Measurements from ENCODE around the gene EML5.
A peak's percentile ranks its signal among the peaks of the same experiment; 100 is the strongest.

EML5 gene

DNA sequence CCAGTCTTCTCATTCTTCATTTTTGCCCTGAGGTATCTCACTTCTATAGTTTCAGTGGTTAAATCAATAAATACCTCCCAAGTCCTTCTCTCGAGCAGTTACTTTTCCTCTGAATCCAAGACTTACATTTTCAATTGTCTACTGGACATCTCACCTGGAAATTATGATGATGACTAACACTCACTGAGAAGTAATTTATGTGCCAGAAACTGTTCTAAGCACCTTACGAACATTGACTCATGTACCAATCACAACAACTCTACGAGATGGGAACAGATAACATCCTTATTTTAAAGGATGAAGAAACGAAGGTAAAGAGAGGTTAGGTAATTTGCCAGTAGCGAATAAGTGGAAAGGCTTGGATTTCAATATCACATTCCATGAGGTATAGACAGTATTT is 94.1 kb downstream of the EML5 start:
- DNase-seq = no peak

DNA sequence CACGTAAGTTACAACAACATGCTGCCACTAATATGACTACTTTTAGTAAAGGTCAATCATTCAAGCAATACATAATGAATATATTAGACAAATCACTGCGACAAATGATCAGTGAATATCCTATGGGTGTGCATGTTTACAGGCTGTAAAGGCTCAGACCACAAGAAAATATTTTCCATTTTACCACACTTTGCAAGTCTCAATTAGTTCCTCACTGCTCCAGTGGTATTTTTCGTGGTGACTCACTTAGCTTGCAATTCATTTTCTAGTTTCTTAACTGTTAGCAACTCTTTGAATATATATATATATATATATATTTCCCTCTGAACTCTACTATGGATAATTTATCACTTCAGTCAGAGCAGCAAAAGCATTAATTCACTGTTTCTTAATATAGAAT is 96.9 kb downstream of the EML5 start:
- DNase-seq = no peak

DNA sequence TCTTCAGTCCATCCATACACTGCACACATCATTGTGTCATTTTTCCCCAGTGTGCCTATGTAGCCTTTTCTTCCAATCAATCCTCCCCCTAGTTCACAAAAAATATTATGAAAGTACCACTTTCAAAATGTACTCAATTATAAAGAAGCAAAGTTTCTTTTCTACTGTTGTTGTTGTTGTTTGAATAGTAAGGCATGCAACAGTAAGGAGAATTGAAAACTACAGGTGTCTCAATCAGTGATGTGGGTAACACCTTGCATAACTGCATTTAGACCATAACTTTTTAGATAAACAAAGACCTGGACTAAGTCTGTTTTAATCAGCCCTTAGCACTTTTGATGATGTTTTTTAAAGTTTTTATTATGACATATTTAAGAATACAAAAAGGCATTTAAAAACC is 104.4 kb downstream of the EML5 start:
- no peak for DNase-seq

DNA sequence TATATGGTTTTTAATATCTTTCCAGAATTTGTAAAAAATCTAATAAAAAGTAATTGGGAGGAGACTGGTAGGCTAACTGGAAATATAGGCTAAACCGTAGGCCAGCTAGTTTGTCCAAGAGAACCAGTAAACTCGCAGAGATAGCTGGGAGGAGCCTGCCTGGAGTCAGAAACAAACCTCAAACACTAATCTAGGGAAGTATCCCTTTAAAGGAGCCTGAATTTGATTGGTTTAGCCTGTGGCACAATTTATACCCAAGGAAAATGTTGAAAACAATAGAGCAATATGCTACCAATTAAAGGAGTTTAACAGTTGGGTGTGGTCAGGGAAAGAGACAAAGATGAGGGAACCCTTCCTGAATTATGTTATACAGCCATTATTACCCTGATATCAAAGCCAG is 109.6 kb downstream of the EML5 start:
- DNase-seq = no peak

DNA sequence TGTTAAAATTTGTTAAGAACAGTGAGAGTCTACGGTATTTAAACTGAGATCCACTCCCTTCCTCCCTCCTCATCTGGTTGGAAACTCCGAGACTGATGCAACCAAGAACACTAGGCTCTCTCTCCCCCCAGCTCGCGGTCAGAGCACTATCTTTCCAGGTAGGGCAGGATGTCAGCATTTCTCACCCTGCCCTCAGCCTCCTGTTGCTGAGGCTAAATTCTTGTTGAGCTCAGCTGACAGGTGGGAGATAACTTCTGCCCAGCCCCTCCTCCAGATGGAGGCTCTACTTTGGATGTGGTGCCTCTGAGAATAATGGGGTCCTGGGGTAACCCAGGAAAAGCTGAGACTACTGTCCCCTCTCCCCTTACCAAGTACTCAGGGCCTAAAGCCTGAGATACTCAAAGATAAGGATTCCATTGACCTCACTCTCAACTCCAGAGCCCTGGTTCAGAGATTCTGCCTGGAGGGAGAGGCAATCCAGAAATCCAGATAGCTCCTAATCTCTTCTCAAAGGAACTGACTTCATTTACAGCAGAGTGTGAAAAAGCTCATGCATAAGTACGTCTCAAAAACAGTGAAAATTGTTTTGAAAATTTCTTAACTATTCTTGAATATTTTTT is 110.1 kb downstream of the EML5 start:
- no peak for DNase-seq

DNA sequence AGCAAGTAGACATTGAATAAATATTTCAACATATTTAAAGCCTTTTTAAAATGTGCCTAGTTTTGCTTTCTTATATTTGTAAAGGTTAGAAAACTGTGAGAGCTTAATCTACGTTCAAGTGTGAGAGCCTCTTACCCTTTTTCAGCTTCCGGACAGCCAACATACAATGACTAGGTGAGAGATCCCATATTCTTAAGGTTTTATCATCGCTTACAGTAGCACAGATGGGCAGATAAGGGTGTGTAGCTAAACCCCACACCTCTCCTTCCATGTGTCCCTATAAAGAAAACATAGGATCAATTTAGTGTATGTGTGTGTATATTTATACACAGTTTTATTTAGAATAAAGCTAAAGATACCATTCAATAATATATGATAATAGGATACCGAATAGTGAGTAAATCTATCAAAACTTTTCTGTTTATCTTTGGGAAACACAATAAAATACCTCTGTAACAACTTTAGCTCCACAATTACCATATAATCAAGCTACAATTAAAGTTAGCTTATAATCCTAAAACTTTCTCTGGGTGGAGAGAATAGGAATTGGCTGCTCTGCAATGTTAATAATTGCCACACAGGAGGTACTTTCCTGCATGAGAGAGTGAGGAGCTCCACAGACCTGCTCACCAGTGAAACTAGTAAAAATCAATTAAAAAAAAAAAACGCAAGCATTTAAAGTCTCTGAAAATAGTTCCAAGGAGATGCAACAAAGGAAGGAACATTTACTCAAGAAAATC is 110.8 kb downstream of the EML5 start:
- no peak for DNase-seq

DNA sequence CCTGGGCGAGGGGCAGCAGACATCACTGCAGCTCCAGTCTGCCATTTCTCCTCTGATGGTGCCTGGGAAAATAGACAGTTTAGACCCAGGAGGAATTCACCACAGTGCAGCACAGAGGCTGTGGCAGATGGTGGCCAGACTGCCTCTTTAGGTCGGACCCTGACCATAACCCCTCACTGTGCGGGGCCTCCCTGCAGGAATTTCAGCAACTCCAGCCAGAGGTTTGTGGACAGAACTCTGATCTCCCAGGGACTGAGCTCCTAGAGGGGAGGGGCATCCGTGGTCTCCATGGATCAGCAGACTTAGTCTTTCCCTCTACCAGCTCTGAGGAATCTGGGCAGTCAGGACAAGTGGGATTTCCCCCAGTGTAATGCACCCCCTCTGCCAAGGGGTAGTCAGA is 123.4 kb downstream of the EML5 start:
- no peak for DNase-seq

DNA sequence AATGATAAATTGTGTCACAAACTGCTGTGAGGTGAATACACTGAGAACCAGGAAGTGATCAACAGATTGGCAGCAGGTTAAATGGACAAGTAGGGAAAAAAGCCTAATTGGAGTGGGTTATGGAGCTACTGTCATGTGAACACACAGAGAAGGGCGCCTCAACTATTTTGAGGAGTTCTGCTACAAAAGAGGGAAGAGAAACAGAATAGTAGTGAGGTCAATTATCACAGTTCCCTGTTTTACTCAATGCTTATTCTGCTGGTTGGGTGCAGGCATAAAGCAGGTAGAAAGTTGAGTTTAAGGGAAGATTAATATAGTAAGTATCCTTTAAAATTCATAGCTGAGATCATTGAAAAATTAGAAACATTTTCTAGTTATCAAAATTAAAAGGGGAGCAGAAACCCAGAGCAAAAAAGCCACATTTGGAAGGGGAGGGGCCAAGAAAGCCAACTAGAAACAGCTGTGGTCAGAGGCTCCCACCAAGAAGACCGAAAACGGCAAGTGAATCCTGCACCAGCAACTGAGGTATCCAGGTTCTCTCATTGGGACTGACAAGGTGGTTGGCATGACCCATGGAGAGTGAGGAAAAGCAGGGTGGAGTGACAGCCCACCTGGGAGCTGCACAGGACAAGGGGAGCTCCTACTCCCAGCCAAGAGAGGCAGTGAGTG is 124.2 kb downstream of the EML5 start:
- DNase-seq = no peak

DNA sequence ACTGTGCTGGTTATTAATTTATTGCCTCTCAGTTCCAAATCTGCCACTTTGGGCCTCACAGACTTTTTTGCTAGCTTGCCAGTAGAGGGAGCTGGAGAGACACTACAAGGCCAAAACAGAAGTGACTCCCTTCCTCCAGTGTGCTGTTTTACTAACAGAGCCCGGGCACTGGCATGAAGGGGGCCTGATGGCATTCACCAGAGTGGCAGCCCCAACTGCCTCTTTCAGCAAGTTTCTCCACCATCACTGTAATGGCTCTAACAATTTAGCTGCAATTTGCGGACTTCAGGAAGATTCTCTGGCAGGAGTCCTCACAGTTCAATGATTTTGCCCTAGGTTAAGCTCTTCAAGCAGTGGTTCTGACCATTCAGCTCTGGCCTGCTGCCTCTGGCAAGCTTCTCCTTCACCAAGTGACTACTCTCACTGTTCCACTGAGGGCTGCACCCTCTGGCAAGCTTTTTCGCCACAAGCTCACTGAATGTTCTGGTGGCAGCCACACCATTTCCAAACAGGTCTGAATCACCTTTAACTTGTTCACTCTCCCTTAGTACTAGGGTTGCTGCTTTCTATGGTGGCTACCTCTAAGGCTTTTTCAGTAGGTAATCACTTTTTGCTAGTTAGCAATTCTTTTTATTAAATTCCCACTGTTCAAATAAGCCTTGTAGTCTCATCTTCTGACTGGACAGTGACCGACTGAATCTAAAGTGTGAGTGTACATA is 125.0 kb downstream of the EML5 start:
- DNase-seq = peak; percentile 45

DNA sequence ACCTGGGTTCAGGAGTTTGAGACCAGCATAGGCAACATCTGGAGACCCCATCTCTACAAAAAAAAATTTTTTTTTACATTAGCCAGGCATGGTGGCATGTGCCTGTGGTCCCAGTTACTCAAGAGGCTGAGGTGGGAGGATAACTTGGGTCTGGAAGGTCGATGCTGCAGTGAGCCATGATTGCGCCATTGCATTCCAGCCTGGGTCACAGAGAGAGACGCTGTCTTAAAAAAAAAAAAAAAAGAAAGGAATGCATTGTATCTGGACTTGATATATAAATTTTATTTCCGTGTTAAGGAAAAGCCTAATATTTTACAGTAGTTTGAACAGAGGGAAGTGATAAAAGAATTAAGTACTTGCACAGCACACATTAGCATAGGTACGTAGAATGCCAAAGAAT is 132.7 kb downstream of the EML5 start:
- no peak for DNase-seq

DNA sequence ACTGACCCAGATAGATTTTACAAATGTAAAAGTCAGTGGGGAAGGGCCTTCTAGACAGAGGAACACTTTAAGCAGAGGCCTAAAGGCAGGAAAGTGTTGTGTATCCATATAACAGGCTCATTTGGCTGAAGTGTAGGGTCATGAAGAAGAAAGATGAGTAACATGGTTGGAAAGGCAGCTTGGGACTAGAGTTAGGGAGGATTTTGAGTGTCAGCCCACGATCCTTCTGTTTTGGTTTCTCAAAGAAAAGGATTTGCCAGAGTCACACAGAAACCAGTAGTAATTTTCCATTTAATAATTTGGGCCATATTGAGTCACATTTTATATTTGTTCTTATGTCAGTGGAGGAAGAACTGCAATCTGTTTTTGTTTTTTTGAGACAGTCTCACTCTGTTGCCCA is 153.5 kb downstream of the EML5 start:
- no peak for DNase-seq

DNA sequence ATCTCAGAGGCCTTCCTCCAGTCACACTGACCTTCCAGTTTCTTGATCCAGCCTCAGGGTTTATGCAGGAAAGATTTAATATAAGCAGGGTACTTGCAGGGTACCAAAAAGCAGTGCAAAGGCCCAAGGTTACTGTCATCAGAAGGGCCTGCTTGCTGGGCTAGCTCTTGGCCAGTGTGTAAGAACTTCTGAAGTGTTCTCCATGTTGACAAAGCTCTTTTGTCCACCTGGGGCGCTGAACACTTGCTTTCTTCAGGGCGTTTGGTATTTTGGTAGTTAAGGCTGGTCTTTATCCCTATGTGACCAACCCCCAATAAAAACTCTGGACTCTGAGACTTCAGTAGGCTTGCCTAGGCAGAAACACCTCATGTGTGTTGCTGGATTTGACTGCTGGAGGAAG is 160.2 kb downstream of the EML5 start:
- no peak for DNase-seq

DNA sequence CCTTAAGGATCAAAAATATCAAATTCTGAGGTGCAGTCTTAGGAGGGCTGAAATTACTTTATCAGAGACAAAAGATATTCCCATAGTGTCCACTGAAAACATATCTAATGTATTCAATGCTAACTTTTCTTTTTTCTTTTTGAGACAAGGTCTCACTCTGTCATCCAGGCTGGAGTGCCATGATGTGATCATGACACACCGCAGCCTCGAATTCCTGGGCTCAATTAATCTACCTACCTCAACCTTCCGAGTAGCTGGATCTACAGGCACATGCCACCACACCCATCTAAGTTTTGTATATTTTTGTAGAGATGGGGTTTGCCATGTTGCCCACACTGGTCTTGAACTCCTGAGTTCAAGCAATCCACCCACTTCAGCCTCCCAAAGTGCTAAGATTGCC is 161.7 kb downstream of the EML5 start:
- no peak for DNase-seq

DNA sequence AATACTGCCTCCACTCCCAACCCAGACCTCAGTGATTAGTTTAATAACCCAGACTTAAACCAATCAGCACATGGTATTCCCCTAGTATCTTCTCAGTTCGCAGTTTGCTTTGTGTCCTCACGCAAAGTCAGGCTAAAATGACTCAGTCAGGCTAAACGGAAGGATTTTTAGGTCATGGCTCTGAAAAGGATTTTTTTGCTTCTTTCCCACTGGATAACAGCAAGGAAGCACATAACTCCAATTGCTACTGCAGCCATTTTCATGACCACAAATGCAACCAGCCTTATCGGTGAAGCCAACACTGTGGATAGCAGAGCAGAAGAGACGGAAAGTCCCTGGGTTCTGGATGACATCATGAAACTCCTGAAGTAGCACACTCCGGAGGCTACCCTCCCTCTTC is 162.2 kb downstream of the EML5 start:
- DNase-seq = no peak

DNA sequence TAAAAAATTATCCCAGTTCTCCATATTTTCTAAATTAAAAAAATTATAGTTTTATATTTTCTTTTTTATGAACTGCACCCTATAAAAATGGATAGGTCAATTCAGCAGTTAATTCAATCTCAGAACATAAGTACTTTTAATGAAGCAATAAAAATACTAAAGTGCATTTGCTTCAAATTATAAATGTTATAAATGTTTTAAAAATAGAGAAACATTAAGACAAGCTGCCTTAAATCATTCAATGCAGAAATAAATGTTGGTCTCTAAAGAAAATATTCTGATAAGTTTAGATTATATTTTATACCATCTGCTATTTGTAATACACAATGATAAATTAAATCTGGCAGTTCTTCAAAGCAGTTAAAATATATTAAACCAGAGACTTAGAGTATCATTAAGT is 164.3 kb downstream of the EML5 start:
- no peak for DNase-seq

DNA sequence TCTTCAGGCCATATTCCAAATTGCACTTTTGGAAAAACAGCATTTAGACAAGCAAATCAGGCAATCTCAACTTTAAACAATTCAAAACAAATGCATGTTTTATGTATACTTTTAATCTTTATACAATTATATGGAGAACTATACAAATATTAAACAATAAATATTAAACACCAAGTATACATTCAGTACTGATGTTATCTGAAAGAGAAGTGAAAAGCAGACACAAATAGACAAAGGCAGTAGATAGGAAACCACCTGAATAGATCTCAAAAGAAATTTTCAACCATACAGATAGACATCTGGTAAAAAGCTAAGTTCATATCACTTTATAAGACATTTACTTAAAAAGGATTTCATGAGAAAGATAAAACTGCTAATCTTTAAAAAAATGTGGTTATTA is 164.7 kb downstream of the EML5 start:
- no peak for DNase-seq

DNA sequence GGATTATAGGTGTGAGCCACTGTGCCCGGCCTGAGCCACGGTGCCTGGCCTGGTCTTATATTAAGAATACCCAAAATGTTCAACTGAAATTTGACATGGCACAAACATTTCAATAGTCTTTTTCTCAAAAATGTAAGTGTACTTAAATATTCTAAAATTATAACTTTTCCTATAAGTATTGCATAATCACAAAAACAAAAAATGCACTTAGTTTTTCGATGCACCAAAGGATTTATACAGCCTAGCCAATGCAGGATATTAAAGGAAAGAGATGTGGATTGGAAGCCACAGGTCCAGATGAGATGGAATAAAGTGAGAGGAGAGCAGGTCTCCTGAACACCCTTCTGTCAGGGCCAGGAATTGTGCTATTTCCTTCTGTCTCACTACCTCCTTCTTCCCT is 167.1 kb downstream of the EML5 start:
- no peak for DNase-seq

DNA sequence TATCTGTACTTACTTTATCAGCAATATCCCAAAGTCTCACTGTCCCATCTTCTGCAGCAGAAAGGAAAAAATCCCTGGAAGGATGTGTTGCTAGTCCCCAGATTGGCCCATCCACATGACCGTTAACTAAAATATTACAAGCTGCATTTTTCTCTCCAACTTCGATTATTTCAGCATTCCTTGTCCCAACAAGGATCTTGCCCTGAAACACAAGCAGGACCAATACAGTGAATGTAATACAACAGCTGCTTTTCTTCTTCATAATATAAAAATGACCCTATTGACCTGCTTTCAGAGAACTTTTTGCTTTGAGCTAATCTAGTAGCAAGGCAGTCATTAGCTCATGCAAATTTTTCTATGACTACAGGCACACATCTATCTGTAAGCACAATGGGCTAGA is 171.7 kb downstream of the EML5 start:
- no peak for DNase-seq

DNA sequence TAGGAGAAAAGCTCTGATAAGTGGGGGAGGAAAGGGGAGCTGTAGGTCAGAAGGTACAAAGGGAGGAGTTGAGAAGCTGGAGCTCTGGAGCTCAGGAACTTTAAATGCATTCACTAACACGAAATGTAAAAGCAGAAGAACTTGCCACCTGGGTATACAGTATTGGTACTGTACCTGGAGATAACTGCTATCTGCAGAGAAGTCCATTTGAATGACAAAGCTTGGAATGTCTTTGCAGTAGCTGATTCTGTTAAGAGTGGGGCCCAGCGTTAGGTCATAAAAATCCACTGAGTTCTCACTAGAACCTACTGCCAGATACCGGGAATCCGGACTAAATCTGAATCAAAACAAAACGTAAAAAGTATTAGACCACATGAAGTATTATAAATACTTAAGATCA is 174.3 kb downstream of the EML5 start:
- DNase-seq = no peak

DNA sequence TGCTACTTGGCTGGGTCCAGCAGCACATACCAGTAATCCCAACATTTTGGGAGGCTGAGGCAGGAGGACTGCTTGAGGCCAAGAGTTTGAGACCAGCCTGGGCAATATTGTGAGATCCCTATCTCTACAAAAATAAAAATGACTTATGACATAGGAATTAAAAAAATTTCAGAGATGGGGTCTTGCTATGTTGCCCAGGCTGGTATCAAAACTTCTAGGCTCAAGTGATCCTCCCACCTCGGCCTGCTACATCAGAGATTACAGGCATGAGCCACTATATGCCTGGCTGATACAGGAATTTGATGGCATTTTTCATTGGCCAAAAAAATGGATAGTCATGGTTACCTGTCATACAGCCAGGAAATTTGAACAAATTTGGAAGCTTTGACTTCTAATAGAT is 175.3 kb downstream of the EML5 start:
- DNase-seq = no peak

DNA sequence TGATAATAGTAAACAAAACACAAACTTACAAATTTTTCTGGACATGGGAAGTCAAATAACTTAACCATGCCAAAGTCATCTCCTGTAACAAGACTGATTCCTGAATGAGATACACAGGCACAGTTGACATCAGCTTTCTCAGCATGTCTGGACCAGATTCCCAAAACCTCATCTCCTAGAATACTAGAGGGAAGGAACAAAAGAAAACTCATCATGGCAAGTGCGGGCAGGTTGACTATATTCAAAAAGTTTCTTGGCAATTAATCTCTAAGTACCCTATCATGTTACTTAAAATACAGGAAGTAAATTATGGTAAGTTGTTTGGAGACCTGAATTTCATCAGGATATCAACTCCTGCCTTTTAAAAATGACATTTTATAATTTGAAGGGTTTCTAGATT is 176.1 kb downstream of the EML5 start:
- DNase-seq = no peak

DNA sequence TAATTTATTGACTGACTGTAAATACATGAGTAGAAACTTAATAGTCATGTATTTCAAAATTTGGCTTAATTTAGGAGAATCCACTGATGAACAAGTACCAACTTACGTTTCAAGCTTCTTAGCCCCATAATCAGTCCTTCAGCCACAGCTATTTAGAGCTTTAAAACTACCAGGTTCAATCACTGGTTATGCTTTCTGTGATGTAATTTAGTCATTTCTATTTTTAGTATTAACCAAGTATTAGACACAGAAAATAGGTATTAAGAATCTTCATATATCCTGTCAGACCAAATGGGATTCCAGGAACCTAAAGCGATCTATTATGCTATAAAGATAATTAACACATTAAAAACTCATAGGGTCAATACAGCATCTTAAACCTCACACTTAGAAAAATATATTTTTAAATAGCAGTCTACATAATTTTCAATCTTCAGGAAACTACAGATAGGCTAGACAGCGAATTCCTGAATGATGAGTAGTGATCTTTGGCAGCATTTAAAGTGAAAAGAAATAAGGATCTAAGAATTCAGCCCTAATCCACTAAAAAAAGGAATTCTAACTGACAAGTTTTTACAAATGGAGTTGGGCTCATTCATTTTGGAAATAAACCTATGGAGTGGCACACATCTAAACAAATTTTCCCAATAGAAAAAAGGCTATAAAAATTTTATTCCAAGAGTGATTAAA is 178.4 kb downstream of the EML5 start:
- DNase-seq = no peak

DNA sequence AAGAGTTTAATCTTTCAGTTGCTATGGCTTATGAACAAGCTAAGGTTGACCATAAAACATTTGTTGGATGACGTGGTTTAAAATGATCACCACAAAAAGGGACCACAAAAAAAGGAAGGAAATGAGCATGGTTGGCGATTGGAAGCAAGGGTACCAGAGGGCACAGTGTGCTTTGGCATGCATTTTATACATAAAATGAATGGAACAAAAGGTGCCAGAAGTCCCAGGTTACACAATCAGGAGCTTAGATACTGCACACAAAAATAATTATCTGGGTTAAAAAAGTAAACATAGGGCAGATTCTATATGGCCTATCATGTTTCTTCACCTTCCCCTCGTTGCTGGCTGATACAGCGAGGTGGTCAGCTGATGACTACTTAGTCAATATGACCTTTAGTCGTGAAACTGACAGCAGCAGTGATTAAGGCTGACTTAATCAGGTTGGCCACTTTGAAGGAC is 179.2 kb downstream of the EML5 start:
- no peak for DNase-seq
